H1 (cell line): ENCODE measurements around the gene PSORS1C1. TPM values are rescaled to one million over a fixed set of nuclear protein-coding genes. Genes with fewer than 3 reads are reported as not detected.
A peak's percentile ranks its signal among the peaks of the same experiment; 100 is the strongest.

Source experiments
- CTCF ChIA-PET: fragments of 300-600 bp; sonication (Branson Sonifier 250); formaldehyde crosslinking; loops from one replicate; lab custom pipeline; 2021; ENCODE audit not compliant: partially characterized antibody; lab: Charles Lee
- POLR2A ChIA-PET: fragments of 300-600 bp; sonication (Branson Sonifier 250); formaldehyde crosslinking; loops from one replicate; lab custom pipeline; 2021; ENCODE audit warnings: inconsistent platforms; ENCODE audit not compliant: partially characterized antibody; lab: Charles Lee
- DNase-seq, 2 experiments: peaks; one replicate each; pipeline versions ENCODE4 v3.0.0 to v3.0.0-alpha.2; 2010 to 2022; ENCODE audit warnings: low spot score in 2 of 2, low read depth in 1 of 2, mixed read lengths in 1 of 2
- FAIRE-seq: peaks from 2 replicates; lab custom pipeline; 2011; peaks lifted over from hg19 to GRCh38; lab: Jason Lieb, UNC
- H2AFZ ChIP-seq: 2 replicates; pipeline ENCODE4 v1.8.1; 2012; ENCODE audit warnings: low read length, inconsistent platforms
- H2AK5ac ChIP-seq: 2 replicates; pipeline ENCODE4 v1.6.1; 2013; ENCODE audit warnings: low read depth, low read length
- H2BK120ac ChIP-seq: replicated peaks from 2 replicates; pipeline ENCODE3; 2013; ENCODE audit warnings: low read depth, low read length, inconsistent platforms
- H2BK12ac ChIP-seq: 2 replicates; pipeline ENCODE4 v1.6.1; 2013; ENCODE audit warnings: low read depth, low read length
- H2BK15ac ChIP-seq: 2 replicates; pipeline ENCODE4 v1.6.1; 2013; ENCODE audit warnings: low read length
- H2BK20ac ChIP-seq: 2 replicates; pipeline ENCODE4 v1.6.1; 2013; ENCODE audit warnings: low read length
- H2BK5ac ChIP-seq: 2 replicates; pipeline ENCODE4 v1.6.1; 2013; ENCODE audit warnings: low read depth, low read length
- H3K14ac ChIP-seq: 2 replicates; pipeline ENCODE4 v1.6.1; 2013; ENCODE audit warnings: inconsistent platforms; ENCODE audit not compliant: insufficient read length
- H3K18ac ChIP-seq: 2 replicates; pipeline ENCODE4 v1.6.1; 2013; ENCODE audit warnings: low read length; ENCODE audit errors: extremely low read depth
- H3K23ac ChIP-seq: 2 replicates; pipeline ENCODE4 v1.6.1; 2013; ENCODE audit warnings: inconsistent platforms; ENCODE audit not compliant: insufficient read length
- H3K23me2 ChIP-seq: 2 replicates; pipeline ENCODE4 v1.6.1; 2013; ENCODE audit warnings: low read depth, low read length
- H3K27ac ChIP-seq: 2 replicates; pipeline ENCODE4 v1.6.1; 2011; ENCODE audit warnings: low read depth, low read length, inconsistent platforms
- H3K27me3 ChIP-seq, 4 experiments: replicated peaks in 1 of 4; 1 replicate in 1 of 4; 2 replicates in 3 of 4; pipeline versions ENCODE4 v1.6.1 to v1.8.1; 2011 to 2013; ENCODE audit warnings: low read length in 3 of 4, mild to moderate bottlenecking in 3 of 4, inconsistent platforms in 2 of 4, mixed read lengths in 2 of 4, moderate library complexity in 1 of 4; ENCODE audit not compliant: control insufficient read depth in 3 of 4, insufficient read depth in 3 of 4; ENCODE audit errors: extremely low read depth in 1 of 4
- H3K36me3 ChIP-seq, 4 experiments: 2 replicates each; pipeline versions ENCODE4 v1.6.1 to v1.8.1; 2011 to 2013; ENCODE audit warnings: mild to moderate bottlenecking in 4 of 4, low read length in 3 of 4, moderate library complexity in 2 of 4, control low read depth in 1 of 4, inconsistent platforms in 1 of 4; ENCODE audit not compliant: insufficient read depth in 4 of 4, control insufficient read depth in 2 of 4
- H3K4ac ChIP-seq: replicated peaks from 2 replicates; pipeline ENCODE3; 2013; ENCODE audit warnings: low read length, low read depth, mixed read lengths, inconsistent platforms; ENCODE audit not compliant: insufficient read length
- H3K4me1 ChIP-seq, 4 experiments: replicated peaks in 1 of 4; 1 replicate in 1 of 4; 2 replicates in 3 of 4; pipeline versions ENCODE4 v1.6.1 to v1.8.1; 2011 to 2013; ENCODE audit warnings: low read length in 3 of 4, inconsistent platforms in 2 of 4, mixed read lengths in 1 of 4; ENCODE audit not compliant: insufficient read depth in 4 of 4, control insufficient read depth in 3 of 4
- H3K4me2 ChIP-seq, 2 experiments: 2 replicates each; pipeline versions ENCODE4 v1.6.1 to v1.8.1; 2011 to 2013; ENCODE audit warnings: low read depth in 2 of 2, low read length in 2 of 2, control low read depth in 1 of 2, inconsistent platforms in 1 of 2, mild to moderate bottlenecking in 1 of 2; ENCODE audit not compliant: insufficient read depth in 1 of 2
- H3K4me3 ChIP-seq, 4 experiments: fragments of 200-600, 300-600 bp in 1 of 4; sonication (generic), shearing (Covaris generic), sonication (Bioruptor Twin) in 1 of 4; 2 replicates each; pipeline versions ENCODE4 v1.5.1 to v1.8.1; 2011 to 2016; ENCODE audit warnings: low read length in 4 of 4, low read depth in 3 of 4, control low read depth in 2 of 4, inconsistent platforms in 2 of 4, mild to moderate bottlenecking in 2 of 4, mixed read lengths in 1 of 4, moderate library complexity in 1 of 4; ENCODE audit not compliant: insufficient read depth in 2 of 4; ENCODE audit errors: extremely low read depth in 1 of 4
- H3K56ac ChIP-seq: replicated peaks from 2 replicates; pipeline ENCODE3; 2013; ENCODE audit warnings: low read depth, mild to moderate bottlenecking, mixed read lengths, low read length, inconsistent platforms; ENCODE audit not compliant: insufficient read length
- H3K79me1 ChIP-seq: 2 replicates; pipeline ENCODE4 v1.6.1; 2013; ENCODE audit warnings: low read depth, low read length, control low read depth
- H3K79me2 ChIP-seq, 2 experiments: 2 replicates each; pipeline versions ENCODE4 v1.6.1 to v1.8.1; 2012 to 2013; ENCODE audit warnings: low read length in 2 of 2, mild to moderate bottlenecking in 2 of 2, inconsistent platforms in 1 of 2; ENCODE audit not compliant: insufficient read depth in 2 of 2, control insufficient read depth in 1 of 2
- H3K9ac ChIP-seq, 4 experiments: replicated peaks in 1 of 4; 1 replicate in 1 of 4; 2 replicates in 3 of 4; pipeline versions ENCODE4 v1.6.1 to v1.8.1; 2011 to 2013; ENCODE audit warnings: low read depth in 3 of 4, low read length in 3 of 4, control low read depth in 2 of 4, mild to moderate bottlenecking in 2 of 4, moderate library complexity in 2 of 4, inconsistent platforms in 1 of 4; ENCODE audit errors: extremely low read depth in 1 of 4
- H3K9me3 ChIP-seq, 2 experiments: 2 replicates each; pipeline versions ENCODE4 v1.6.1 to v1.8.1; 2012 to 2013; ENCODE audit warnings: mild to moderate bottlenecking in 2 of 2, moderate library complexity in 2 of 2, control low read depth in 1 of 2, inconsistent platforms in 1 of 2, low read depth in 1 of 2, low read length in 1 of 2, mixed read lengths in 1 of 2; ENCODE audit not compliant: insufficient read depth in 2 of 2
- H4K20me1 ChIP-seq, 2 experiments: replicated peaks in 1 of 2; 2 replicates each; pipeline versions ENCODE3 to v1.8.1; 2011 to 2013; ENCODE audit warnings: inconsistent platforms in 2 of 2, low read length in 2 of 2, mild to moderate bottlenecking in 1 of 2; ENCODE audit not compliant: insufficient read depth in 2 of 2, control insufficient read depth in 1 of 2
- H4K5ac ChIP-seq: 2 replicates; pipeline ENCODE4 v1.6.1; 2013; ENCODE audit warnings: low read length, low read depth, mixed read lengths, inconsistent platforms; ENCODE audit not compliant: insufficient read length
- H4K8ac ChIP-seq: 2 replicates; pipeline ENCODE4 v1.8.0; 2013; ENCODE audit warnings: mild to moderate bottlenecking, moderate library complexity, low read length, inconsistent platforms; ENCODE audit not compliant: insufficient read depth; ENCODE audit errors: extremely low read depth
- H4K91ac ChIP-seq: replicated peaks from 2 replicates; pipeline ENCODE3; 2013; ENCODE audit warnings: low read length, mixed read lengths, inconsistent platforms; ENCODE audit not compliant: insufficient read length
- CHD2 ChIP-seq: IDR thresholded peaks from 2 replicates; pipeline ENCODE4 v1.6.1; 2012; ENCODE audit warnings: low read length, improper control_type of control experiment
- POLR2A ChIP-seq, 2 experiments: IDR thresholded peaks; 1 replicate in 1 of 2; 2 replicates in 1 of 2; pipeline ENCODE4 v1.6.1; 2011; ENCODE audit warnings: low read depth in 2 of 2, low read length in 2 of 2, mild to moderate bottlenecking in 2 of 2; ENCODE audit errors: control extremely low read depth in 1 of 2
- SP1 ChIP-seq: IDR thresholded peaks from 2 replicates; pipeline ENCODE4 v1.6.1; 2011; ENCODE audit warnings: low read depth, low read length
- SP2 ChIP-seq: IDR thresholded peaks from 2 replicates; pipeline ENCODE4 v1.6.1; 2012; ENCODE audit warnings: mild to moderate bottlenecking, low read length, inconsistent platforms
- TAF1 ChIP-seq: IDR thresholded peaks from 2 replicates; pipeline ENCODE4 v1.6.1; 2011; ENCODE audit warnings: mild to moderate bottlenecking, low read depth, low read length
- WGBS, 2 experiments: shearing (Covaris generic) in 1 of 2; methylation state at CpG; one replicate each; pipeline versions ENCODE4 v1.1.6 to v1.1.7; 2013 to 2015; ENCODE audit warnings: low lambda C conversion rate in 2 of 2, mixed read lengths in 2 of 2, inconsistent platforms in 1 of 2, low coverage in 1 of 2, missing lambda C conversion rate in 1 of 2; ENCODE audit not compliant: insufficient replicate concordance in 2 of 2, insufficient coverage in 1 of 2, insufficient read length in 1 of 2; ENCODE audit errors: extremely low coverage in 1 of 2, missing lambda C conversion rate in 1 of 2; 5-methylcytosine and 5-hydroxymethylcytosine counted together
- polyA plus RNA-seq, 7 experiments: library from polyadenylated mRNA; depleted of rRNA in 3 of 7; stranded (reverse) in 5 of 7; unstranded in 2 of 7; fragments of >200 nt in 5 of 7; fragments of 200-250 nt in 2 of 7; gene quantifications; 1 replicate in 5 of 7; 2 replicates in 1 of 7; 4 replicates in 1 of 7; pipeline versions ENCODE4 v1.2.1 to v1.2.3, GENCODE V29; 2011 to 2013; ENCODE audit warnings: missing spikeins in 2 of 7, mixed read lengths in 2 of 7
- total RNA-seq: library from RNA; stranded (reverse); fragmentation: NEBNext Ultra II Directional; extraction: Animal tissue kit (Norgen Biotek cat#: 25700); gene quantifications from 2 replicates; pipeline ENCODE4 v1.2.1, GENCODE V29; 2021
- TF ChIP-seq, protein P1 (sequence below): IDR thresholded peaks from 2 replicates; pipeline ENCODE4 v1.6.1; 2012; ENCODE audit warnings: inconsistent platforms
- TF ChIP-seq, protein P2 (sequence below): IDR thresholded peaks from 2 replicates; pipeline ENCODE4 v1.6.1; 2011; ENCODE audit warnings: low read depth, mild to moderate bottlenecking, low read length; ENCODE audit not compliant: insufficient read depth
- TF ChIP-seq, protein P3 (sequence below): IDR thresholded peaks from 2 replicates; pipeline ENCODE4 v1.6.1; 2012; ENCODE audit warnings: inconsistent platforms

The PSORS1C1 gene
- total and polyA plus RNA-seq, 2 of the 8 experiments (the other 6 are each of a cell fraction or from before 2014, with no cell fraction given) = 0.12 to 0.52 TPM

DNA sequence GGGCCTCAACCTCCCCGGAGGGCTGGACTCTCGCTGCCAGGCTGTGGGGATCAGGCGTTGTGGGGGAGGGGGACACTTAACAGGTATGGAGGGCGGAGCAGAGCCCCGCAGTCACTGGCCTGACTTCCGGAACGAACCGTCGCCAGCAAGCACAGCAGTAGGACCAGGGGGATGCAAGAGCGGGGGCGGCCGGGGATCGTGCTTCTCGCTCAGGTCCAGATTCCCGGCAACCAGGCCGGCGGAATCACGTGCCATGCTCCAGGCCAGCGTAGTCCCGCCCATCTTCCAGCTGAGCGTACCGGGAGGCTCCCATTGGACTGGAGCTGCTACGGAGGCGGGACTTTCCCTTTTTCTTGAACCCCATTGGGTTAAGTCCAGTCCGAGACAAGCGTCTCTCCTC is 65.9 kb downstream of the PSORS1C1 start:
- ChIA-PET POLR2A (interaction anchor here (61.6 to 68.5 kb wide), 2 partner anchors 12 to 33 kb away, joined by 2251 read pairs; partner anchors contain the start of genes CCHCR1, CDSN, POU5F1 and PSORS1C1), CTCF (interaction anchor here (1.2 kb wide), 1 partner anchor 11 kb away, joined by 3 read pairs; no protein-coding TSS in a partner anchor)
- H3K9ac ChIP-seq = no peak overlapping the region
- DNase-seq (peak in 1 of 2 experiments; percentile 81), FAIRE-seq (no peak)
- H3K4me2 ChIP-seq = no peak overlapping the region
- WGBS, 2 experiments = 89% methylated on average over 26 of the region's 26 CpGs; no CpG with 5 or more reads in 1 of the 2 experiments
- H3K23ac ChIP-seq = no peak overlapping the region
- no peak overlapping the region for H2BK120ac ChIP-seq
- H3K79me2 ChIP-seq = peaks cover 0 to 8% of the 10 kb centered on the region in 2 experiments; a peak in 1 of 4 replicates
- H3K27ac ChIP-seq = no peak overlapping the region
- no peak overlapping the region for H2BK15ac ChIP-seq
- H3K27me3 ChIP-seq = no peaks in the 10 kb centered on the region
- no peak overlapping the region for H2AFZ ChIP-seq
- no peak overlapping the region for H4K5ac ChIP-seq
- no peak for TF ChIP-seq POLR2A (IDR thresholded peaks at IDR 0.05; ENCODE audit: control extremely low read depth in 1 of 2, low read depth in 2 of 2, low read length in 2 of 2)
- TF ChIP-seq SP1 = peak; percentile 86
- TF ChIP-seq TAF1 = no peak
- TF ChIP-seq, protein P1, sequence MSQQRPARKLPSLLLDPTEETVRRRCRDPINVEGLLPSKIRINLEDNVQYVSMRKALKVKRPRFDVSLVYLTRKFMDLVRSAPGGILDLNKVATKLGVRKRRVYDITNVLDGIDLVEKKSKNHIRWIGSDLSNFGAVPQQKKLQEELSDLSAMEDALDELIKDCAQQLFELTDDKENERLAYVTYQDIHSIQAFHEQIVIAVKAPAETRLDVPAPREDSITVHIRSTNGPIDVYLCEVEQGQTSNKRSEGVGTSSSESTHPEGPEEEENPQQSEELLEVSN = peak; percentile 88
- TF ChIP-seq, protein P2, sequence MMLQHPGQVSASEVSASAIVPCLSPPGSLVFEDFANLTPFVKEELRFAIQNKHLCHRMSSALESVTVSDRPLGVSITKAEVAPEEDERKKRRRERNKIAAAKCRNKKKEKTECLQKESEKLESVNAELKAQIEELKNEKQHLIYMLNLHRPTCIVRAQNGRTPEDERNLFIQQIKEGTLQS = no peak
- peak; percentile 22; the same call in 1 of the 2 replicates for TF ChIP-seq SP2
- TF ChIP-seq, protein P3, sequence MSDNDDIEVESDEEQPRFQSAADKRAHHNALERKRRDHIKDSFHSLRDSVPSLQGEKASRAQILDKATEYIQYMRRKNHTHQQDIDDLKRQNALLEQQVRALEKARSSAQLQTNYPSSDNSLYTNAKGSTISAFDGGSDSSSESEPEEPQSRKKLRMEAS = peak; percentile 83
- peak; percentile 69; the same call in 1 of the 2 replicates for TF ChIP-seq CHD2
- H4K20me1 ChIP-seq = no peaks in the 10 kb centered on the region
- no peaks in the 10 kb centered on the region; a peak in 1 of 4 replicates for H3K9me3 ChIP-seq
- peak overlapping the region; percentile 28; the same call in 1 of the 2 replicates for H4K8ac ChIP-seq
- H2BK20ac ChIP-seq = peak overlapping the region; percentile 23; the same call in 1 of the 2 replicates
- no peak overlapping the region for H3K4me3 ChIP-seq
- 0 out of 2 replicates have a peak overlapping the region, but pooled peaks have one; percentile 33 for H2AK5ac ChIP-seq
- H3K4me1 ChIP-seq = peaks cover 0 to 9% (median 6%) of the 10 kb centered on the region in 4 experiments; a peak in 4 of 7 replicates
- no peak overlapping the region for H3K14ac ChIP-seq
- H3K56ac ChIP-seq = no peak overlapping the region
- no peak overlapping the region for H3K4ac ChIP-seq
- peak overlapping the region; percentile 90 for H4K91ac ChIP-seq
- H2BK12ac ChIP-seq = peak overlapping the region; percentile 43; the same call in 1 of the 2 replicates
- H2BK5ac ChIP-seq = peak overlapping the region; percentile 37; the same call in 1 of the 2 replicates
- no peak overlapping the region for H3K18ac ChIP-seq
- peaks cover under 1% of the 10 kb centered on the region; the same call in 1 of the 2 replicates for H3K79me1 ChIP-seq
- no peaks in the 10 kb centered on the region for H3K23me2 ChIP-seq
- no peaks in the 10 kb centered on the region for H3K36me3 ChIP-seq
